Stimulated activated naive CD8-positive, alpha-beta T cell treated with anti-CD3 and anti-CD28 coated beads, Interleukin-15, amount 100 ng/mL, for 72 hours (primary cell): Measurements from ENCODE around the gene HAUS8.
"Not testable (repeated sequence)": the region's sequence is repeated elsewhere in the genome, so short reads cannot be mapped to it uniquely, and the experiment has no call there.

Source experiments
- ATAC-seq: fragments of 150-1000 bp; cut with Tn5 transposase; 2 replicates; pipeline ENCODE4 v1.10.0; 2021; ENCODE audit warnings: mild to moderate bottlenecking, moderate library complexity
- DNase-seq, 2 donors: peaks; one replicate each; pipeline ENCODE4 v3.0.0; 2021 to 2022
- H3K27ac Mint-ChIP-seq, 2 donors: one replicate each; pipeline ENCODE4 v1.8.0; 2022; ENCODE audit warnings: mild to moderate bottlenecking in 2 of 2, mixed read lengths in 2 of 2, moderate library complexity in 2 of 2
- H3K27me3 Mint-ChIP-seq: one replicate; pipeline ENCODE4 v1.8.0; 2022; ENCODE audit warnings: mixed read lengths
- H3K4me1 Mint-ChIP-seq: one replicate; pipeline ENCODE4 v1.8.0; 2022; ENCODE audit warnings: mild to moderate bottlenecking, mixed read lengths
- H3K4me3 Mint-ChIP-seq, 2 donors: one replicate each; pipeline ENCODE4 v1.8.0; 2022; ENCODE audit warnings: mild to moderate bottlenecking in 2 of 2, mixed read lengths in 2 of 2, moderate library complexity in 1 of 2
- H3K9me3 Mint-ChIP-seq, 2 donors: one replicate each; pipeline ENCODE4 v1.8.0; 2022; ENCODE audit warnings: mixed read lengths in 2 of 2

HAUS8 gene

DNA sequence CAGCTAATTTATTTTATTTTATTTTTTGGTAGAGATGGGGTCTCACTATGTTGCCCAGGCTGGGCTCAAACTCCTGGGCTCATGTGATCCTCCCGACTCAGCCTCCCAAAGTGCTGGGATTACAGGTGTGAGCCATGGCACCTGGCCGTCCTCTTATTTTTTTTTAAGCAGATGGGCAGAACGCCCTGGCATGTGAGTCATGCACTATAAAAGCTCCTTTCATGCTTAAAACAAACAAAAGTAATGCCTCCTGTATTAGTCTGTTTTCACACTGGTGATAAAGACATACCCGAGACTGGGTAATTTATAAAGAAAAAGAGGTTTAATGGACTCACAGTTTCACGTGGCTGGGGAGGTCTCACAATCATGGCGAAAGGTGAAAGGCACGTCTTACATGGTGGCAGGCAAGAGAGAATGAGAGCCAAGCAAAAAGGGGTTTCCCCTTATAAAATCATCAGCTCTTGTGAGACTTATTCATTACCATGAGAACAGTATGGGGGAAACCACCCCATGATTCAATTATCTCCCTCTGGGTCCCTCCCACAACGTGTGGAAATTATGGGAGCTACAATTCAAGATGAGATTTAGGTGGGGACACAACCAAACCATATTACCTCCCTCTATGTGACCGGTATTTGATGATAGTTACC is 60.9 kb downstream of the HAUS8 start:
- not testable (repeated sequence) for DNase-seq, H3K27ac Mint-ChIP-seq, H3K4me1 Mint-ChIP-seq, ATAC-seq, H3K4me3 Mint-ChIP-seq, H3K27me3 Mint-ChIP-seq
- H3K9me3 Mint-ChIP-seq = peaks cover 13% of the 10 kb centered on the region in 2 donors

GRCh38 chr19:17011485-17011884 is 63.8 kb downstream of the HAUS8 start:
- Mint-ChIP-seq H3K9me3 (peaks cover 13% of the 10 kb centered on the region in 2 donors), H3K4me3 (no peak overlapping the region), H3K4me1 (no peaks in the 10 kb centered on the region), H3K27me3 (no peaks in the 10 kb centered on the region), H3K27ac (no peak overlapping the region)
- no peak for ATAC-seq
- DNase-seq = no peak

GRCh38 chr19:17006579-17006978 is 68.7 kb downstream of the HAUS8 start:
- Mint-ChIP-seq H3K27ac (no peak overlapping the region), H3K4me3 (no peak overlapping the region), H3K9me3 (no peaks in the 10 kb centered on the region), H3K4me1 (peaks cover 17% of the 10 kb centered on the region), H3K27me3 (no peaks in the 10 kb centered on the region)
- ATAC-seq = no peak
- no peak for DNase-seq

DNA sequence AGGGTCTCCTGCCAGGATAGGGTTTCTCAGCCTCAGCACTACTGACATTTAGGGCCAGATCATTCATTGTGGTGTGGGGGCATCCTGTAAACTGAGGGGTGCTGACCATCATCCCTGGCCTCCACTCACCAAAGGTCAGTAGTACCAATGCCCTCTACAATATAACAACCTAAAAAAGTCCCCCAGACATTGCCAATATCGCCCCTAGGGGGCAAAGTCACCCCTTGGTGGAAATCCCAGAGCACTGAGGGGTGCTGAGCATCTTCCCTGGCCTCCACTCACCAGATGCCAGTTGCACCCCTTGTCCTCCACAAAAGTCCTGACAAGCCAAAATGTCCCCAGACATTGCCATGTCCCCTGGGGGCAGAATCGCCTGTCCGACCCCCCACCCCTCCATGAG is 70.3 kb downstream of the HAUS8 start:
- DNase-seq (no peak), ATAC-seq (no peak)
- Mint-ChIP-seq H3K27ac (no peak overlapping the region), H3K4me3 (no peak overlapping the region), H3K27me3 (no peaks in the 10 kb centered on the region), H3K9me3 (no peaks in the 10 kb centered on the region), H3K4me1 (peaks cover 31% of the 10 kb centered on the region)

- no peak for ATAC-seq
- Mint-ChIP-seq H3K4me3 (no peak overlapping the region), H3K9me3 (no peaks in the 10 kb centered on the region), H3K27me3 (no peaks in the 10 kb centered on the region), H3K4me1 (peaks cover 31% of the 10 kb centered on the region), H3K27ac (peak overlapping the region in 1 of 2 donors; percentile 92)
- no peak for DNase-seq
Observed at GRCh38 chr19:17004386-17004785, 70.9 kb downstream of the HAUS8 start.

- ATAC-seq (no peak), DNase-seq (no peak)
- H3K4me3 Mint-ChIP-seq = peak overlapping the region in 1 of 2 donors; percentile 76
- H3K9me3 Mint-ChIP-seq = peaks cover 6 to 8% of the 10 kb centered on the region in 2 donors
- no peaks in the 10 kb centered on the region for H3K27me3 Mint-ChIP-seq
- no peak overlapping the region for H3K27ac Mint-ChIP-seq
- peaks cover 31% of the 10 kb centered on the region for H3K4me1 Mint-ChIP-seq
Observed at GRCh38 chr19:17002455-17002854, 72.8 kb downstream of the HAUS8 start.

DNA sequence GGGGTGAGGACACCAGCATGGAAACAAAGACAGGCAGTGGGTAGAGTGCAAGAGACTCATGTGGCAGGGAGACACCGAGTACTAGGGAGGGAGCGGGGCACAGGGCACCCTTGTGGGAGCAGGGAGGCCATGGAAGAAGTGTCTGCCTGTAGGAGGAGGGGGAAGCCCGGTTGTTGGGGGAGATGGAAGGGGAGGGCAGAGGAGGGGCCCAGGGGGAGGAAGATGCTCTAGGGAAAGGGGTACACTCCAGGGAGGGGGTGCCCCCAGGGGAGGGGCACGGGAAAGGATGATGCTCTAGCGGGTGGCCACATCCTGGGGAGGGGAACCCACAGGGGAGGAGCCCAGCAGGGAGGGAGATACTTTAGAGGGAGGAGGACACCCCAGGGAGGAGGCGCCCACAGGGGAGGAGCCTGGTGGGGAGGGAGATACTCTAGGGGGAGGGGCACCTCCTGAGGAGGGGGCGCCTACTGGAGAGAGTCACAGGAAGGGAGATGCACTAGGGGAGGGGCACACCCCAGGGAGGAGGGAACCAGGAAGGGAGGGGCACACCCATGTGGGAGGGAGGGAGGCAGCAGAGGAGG is 73.6 kb downstream of the HAUS8 start:
- Mint-ChIP-seq H3K4me3 (peak overlapping the region; percentile 69 to 76), H3K9me3 (peaks cover 6 to 8% of the 10 kb centered on the region in 2 donors), H3K27me3 (no peaks in the 10 kb centered on the region), H3K27ac (peak overlapping the region; percentile 74 to 78), H3K4me1 (peaks cover 31% of the 10 kb centered on the region)
- DNase-seq (peak; percentile 42 to 82), ATAC-seq (peak; percentile 95)
